ENCODE data around the gene HNMT. TPM values are rescaled to one million over a fixed set of nuclear protein-coding genes. Genes with fewer than 3 reads are reported as not detected.

The HNMT gene
- total RNA-seq, result 28.0 and 46.5 TPM in 2 replicates

GRCh38 chr2:137964066-137964858 is at the start of gene HNMT:
HNMT (plus strand) TSS chr2:137964473; CDS start chr2:137964492, 19 bp downstream.

Measured in regular cardiac myocyte (primary cell).